HG02571 (cell line): ENCODE data around the gene UBE3C.
"Not testable (repeated sequence)": the region's sequence is repeated elsewhere in the genome, so short reads cannot be mapped to it uniquely, and the experiment has no call there.

Experiments used
- ATAC-seq: cut with Tn5 transposase; IDR thresholded peaks from one replicate; pipeline ENCODE4 v1.9.1; 2021; ENCODE audit warnings: mild to moderate bottlenecking, moderate library complexity; ENCODE audit not compliant: unreplicated experiment

UBE3C gene

DNA sequence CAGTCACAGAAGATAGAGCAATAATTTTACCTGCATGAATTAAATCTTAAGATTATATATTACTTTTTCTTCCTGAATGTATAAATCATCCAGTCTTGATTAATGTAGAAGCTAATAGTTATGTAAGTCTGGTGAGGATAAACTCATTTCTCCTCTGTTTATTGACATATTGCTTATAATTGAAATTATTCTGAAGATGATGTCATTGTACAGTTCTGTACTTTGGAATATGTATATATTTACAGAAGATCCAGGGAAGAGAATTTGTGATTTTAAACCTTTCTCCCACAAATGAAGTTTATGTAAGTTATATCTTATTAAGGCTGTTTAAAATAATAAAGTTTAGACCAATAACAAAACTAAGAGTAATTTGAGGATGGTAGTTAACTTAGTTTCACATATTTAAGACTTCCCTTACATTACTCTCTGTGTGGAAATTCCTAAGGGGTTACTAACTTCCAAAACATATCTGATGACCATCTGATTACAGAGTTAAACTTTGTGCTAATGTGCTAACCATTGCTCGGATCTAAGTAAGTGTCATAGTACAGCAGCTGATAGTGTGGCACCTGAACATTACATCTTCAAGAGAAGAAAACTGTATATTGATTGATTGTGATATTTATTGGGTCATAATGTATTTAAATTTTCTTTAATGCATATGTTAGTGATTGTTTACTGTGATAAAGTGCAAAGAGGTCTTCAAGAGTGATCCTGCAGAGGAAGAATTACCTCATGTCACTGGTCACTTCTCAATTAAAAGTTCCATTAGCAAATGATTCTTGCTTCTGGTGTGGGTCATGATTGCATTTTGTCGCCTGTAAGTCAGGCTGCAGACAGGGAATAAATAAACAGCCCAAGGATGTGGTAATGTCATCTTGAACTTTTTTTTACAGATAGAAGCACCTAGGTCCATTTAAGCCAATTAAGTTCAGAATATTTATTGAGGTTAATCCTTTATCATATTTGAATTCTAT lies 96.9 kb downstream of the UBE3C start:
- ATAC-seq, result no peak

GRCh38 chr7:157238087-157238486 lies 99.4 kb downstream of the UBE3C start:
- no peak for ATAC-seq

- ATAC-seq, result no peak
Observed at GRCh38 chr7:157239571-157240270, 101.0 kb downstream of the UBE3C start.

- no peak for ATAC-seq
Observed at GRCh38 chr7:157241631-157242030, 102.9 kb downstream of the UBE3C start.

GRCh38 chr7:157244516-157245294 lies 106.0 kb downstream of the UBE3C start:
- ATAC-seq, result no peak

DNA sequence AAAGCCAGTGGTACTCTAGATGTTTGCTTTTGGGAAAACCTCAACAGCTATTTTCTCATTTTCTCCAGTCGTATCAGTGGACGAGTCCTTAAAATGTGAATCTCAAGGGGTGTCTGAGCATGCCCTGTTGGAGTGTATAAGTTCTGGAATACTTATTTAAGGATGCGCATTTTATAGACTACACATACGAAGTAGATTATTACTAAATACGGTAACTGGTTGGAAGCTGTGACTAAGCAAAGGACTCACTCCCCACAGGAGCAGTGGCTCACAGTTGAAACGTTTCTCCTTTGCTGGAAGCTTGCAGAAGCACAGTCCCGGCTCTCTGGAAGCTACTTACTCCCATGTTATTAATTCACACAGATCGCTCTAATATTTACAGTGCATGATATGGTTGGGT lies 107.3 kb downstream of the UBE3C start:
- no peak for ATAC-seq

GRCh38 chr7:157248659-157249058 lies 109.9 kb downstream of the UBE3C start:
- ATAC-seq, result no peak

GRCh38 chr7:157250605-157251228 lies 112.0 kb downstream of the UBE3C start:
- ATAC-seq, result peak; percentile 54

DNA sequence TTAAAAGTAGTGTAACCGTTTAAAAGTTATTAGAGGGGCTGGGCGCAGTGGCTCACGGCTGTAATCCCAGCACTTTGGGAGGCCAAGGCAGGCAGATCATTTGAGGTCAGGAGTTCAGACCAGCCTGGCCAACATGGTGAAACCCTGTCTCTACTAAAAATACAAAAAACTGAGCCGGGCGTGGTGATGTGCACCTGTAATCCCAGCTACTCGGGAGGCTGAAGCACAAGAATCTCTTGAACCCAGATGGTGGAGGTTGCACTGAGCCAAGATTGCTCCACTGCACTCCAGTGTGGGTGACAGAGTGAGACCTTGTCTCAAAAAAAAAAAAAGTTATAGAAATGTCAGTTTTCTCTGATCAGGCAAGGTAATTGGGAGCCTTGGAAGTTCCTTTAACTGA lies 113.1 kb downstream of the UBE3C start:
- not testable (repeated sequence) for ATAC-seq

- ATAC-seq, result no peak
Observed at GRCh38 chr7:157253850-157254249, 115.1 kb downstream of the UBE3C start.

DNA sequence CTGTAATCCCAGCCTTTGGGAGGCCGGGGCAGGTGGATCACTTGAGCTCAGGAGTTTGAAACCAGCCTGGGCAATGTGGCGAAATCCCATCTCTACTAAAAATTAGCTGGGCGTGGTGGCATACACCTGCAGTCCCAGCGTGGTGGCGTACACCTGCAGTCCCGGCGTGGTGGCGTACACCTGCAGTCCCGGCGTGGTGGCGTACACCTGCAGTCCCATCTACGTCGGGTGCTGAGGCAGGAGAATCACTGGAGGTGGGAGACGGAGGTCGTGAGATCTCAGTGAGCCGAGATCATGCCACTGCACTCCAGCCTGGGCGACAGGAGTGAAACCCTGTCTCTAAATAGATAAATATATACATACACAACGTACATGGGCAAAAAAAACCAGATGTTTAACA lies 116.1 kb downstream of the UBE3C start:
- not testable (repeated sequence) for ATAC-seq

- ATAC-seq, result no peak
Observed at GRCh38 chr7:157255201-157255606, 116.5 kb downstream of the UBE3C start.

GRCh38 chr7:157263156-157263555 lies 124.4 kb downstream of the UBE3C start:
- ATAC-seq, result no peak

- ATAC-seq, result no peak
Observed at GRCh38 chr7:157265051-157265450, 126.3 kb downstream of the UBE3C start.

DNA sequence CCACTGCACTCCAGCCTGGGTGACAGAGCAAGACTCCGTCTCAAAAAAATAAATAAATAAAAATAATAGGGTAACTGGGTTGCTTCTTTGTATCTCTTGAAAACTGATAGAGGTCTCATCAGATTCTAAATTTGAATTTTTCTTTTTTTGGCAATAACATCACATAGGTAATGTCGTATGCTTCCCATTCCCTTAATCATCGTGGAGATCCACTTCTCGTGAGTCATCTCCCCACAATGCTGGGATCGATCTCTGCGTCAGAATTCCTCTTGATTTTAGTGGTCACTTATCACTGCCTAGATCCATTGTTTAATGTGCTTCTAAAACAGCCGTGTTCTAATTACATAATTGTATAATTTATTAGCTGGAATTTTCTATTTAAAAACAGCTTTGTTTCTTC lies 127.5 kb downstream of the UBE3C start:
- ATAC-seq, result no peak

DNA sequence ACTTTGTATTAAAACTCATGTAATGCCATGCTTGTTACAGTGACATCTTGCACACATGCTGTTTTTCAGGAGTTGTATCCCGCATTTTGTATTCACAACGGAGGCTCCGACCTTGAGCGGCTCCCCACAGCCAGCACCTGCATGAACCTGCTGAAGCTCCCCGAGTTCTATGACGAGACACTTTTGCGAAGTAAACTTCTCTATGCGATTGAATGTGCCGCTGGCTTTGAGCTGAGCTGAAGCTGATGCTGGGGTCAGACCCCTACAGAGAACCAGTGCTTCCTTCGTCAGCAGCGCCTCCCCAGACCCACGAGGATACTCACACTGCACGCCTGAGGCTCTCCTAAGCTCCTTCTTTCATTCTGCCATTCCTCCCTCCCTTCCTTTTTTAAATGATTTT lies 128.8 kb downstream of the UBE3C start:
- ATAC-seq, result no peak

DNA sequence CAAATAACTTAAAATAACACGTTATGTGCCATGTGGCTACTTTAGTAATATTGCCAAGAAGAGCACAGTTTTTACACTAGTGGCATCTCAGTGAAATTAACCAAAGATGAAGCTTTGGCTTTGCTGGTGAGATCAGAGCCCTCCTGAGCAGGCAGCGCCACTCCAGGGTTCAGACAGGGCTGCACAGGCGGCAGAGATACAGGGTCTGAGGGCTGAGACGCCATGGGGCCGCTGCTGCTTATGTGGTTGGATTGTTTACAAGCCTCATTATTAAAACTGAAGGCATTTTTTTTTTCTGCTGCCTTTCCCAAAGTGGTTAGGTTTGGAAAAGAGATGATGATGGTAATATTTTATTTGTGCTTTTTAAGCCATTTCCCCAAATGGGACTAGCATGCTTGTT lies 129.2 kb downstream of the UBE3C start:
- no peak for ATAC-seq

DNA sequence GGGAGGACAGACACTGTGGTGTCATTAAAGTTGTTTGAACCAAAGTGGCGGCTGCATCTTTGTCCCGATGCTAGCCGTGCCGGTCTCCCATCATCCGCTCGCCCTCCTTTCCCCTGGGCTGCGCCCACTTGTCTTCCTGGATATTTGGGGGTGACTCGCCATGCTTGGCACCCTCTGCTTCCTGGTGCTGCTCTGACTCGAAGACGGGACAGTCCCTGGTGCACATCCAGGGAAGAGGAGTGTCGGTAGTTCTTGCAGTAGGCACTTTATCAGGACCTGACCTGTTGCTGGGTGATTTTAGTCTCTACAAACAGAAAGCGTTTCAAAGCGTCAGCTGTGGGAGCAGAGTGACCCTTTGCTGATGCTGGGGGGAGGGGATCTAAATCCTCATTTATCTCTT lies 129.8 kb downstream of the UBE3C start:
- ATAC-seq, result no peak

DNA sequence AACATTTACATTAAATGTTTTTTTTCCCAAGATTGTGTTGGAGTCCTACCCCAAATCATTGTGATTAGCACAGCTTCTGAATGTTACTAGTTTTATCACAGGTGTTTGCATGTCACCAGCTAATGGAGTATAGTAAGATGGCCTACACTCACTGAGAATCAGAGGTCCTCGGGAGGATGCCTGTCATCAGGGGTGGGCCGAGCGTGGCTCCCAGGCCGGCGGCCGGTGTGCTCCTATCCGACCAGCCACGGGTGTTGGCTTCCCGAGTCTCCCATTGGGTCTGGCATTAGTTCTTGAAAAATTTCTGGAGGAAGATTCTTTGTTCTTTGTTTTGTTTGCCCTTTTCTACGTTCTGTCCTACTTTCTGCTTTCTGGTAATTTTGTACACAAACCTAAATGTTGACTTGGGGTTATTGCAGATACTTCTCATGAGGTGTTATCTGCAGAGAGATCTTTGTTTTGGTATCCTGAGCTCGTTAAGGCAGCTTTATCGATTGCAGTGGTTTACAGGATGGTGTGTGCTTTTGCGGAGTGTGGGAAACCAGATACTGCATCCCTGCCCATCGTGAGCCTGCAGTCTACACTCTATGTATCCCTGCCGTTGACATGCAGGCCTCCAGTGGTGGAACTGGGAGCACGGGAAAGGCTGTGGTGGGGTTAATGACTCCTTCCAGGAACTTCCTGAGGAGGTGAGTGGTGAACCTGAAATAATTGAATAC lies 130.8 kb downstream of the UBE3C start:
- ATAC-seq, result no peak

DNA sequence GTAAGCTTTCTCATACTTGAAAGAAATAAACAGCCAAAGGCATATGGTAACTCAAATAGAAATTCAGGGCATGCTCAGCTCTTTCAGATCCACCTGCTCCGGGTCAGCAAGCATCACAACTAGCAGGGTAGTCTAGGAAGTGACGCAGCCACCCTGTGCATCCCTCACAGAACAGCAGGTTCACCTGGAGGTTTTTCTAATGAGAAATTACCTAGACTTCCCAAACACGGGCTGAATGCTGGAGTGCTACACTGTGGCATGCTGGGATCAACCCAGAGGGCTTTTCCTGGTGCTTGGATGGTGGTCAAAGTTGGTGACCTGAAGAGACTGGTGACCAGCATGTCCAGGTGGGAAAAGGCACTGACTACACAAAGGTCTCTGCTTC lies 131.3 kb downstream of the UBE3C start:
- no peak for ATAC-seq
